ENCODE results near the gene CFAP73. TPM values are rescaled to one million over a fixed set of nuclear protein-coding genes. Genes with fewer than 3 reads are reported as not detected.
"Not testable (repeated sequence)": the region's sequence is repeated elsewhere in the genome, so short reads cannot be mapped to it uniquely, and the experiment has no call there.

CFAP73 gene
- total RNA-seq, 2 experiments from 2014 or later: 1.7 to 1.9 TPM

GRCh38 chr12:113137861-113138783 is 11.4 kb upstream of the CFAP73 start:
- Mint-ChIP-seq H3K36me3 (ENCODE audit: low read depth) (no peaks in the 10 kb centered on the region), H3K27ac (no peak overlapping the region), H3K27me3 (no peaks in the 10 kb centered on the region), H3K9me3 (no peaks in the 10 kb centered on the region), H3K4me3 (no peak overlapping the region), H3K4me1 (ENCODE audit: low read depth) (peaks cover 23% of the 10 kb centered on the region)
- ATAC-seq (no peak), DNase-seq (no peak)
- intact Hi-C loops (cut with micrococcal nuclease): no loop called here
- ChIA-PET POLR2A (interaction anchor here (1.5 kb wide), 1 partner anchor 18 kb away, joined by 3 read pairs; no protein-coding TSS in a partner anchor), CTCF (interaction anchor here (1.7 to 3.3 kb wide), 3 partner anchors 14 to 89 kb away, joined by 5 to 14 read pairs (median 7); no protein-coding TSS in a partner anchor)
- TF ChIP-seq CTCF (IDR thresholded peaks at IDR 0.05): no peak

- Mint-ChIP-seq H3K36me3 (ENCODE audit: low read depth) (no peaks in the 10 kb centered on the region), H3K27me3 (no peaks in the 10 kb centered on the region), H3K4me3 (no peak overlapping the region), H3K4me1 (ENCODE audit: low read depth) (peaks cover 23% of the 10 kb centered on the region), H3K9me3 (no peaks in the 10 kb centered on the region), H3K27ac (no peak overlapping the region)
- ChIA-PET POLR2A (interaction anchor here (1.5 kb wide), 1 partner anchor 17 kb away, joined by 3 read pairs; no protein-coding TSS in a partner anchor), CTCF (interaction anchor here (1.7 to 3.3 kb wide), 3 partner anchors 13 to 90 kb away, joined by 5 to 14 read pairs (median 7); no protein-coding TSS in a partner anchor)
- no peak for TF ChIP-seq CTCF (IDR thresholded peaks at IDR 0.05)
- intact Hi-C loops (cut with micrococcal nuclease): no loop called here
- DNase-seq (no peak), ATAC-seq (no peak)
These were observed 10.7 kb upstream of the CFAP73 start for GRCh38 chr12:113138826-113139225.

DNA sequence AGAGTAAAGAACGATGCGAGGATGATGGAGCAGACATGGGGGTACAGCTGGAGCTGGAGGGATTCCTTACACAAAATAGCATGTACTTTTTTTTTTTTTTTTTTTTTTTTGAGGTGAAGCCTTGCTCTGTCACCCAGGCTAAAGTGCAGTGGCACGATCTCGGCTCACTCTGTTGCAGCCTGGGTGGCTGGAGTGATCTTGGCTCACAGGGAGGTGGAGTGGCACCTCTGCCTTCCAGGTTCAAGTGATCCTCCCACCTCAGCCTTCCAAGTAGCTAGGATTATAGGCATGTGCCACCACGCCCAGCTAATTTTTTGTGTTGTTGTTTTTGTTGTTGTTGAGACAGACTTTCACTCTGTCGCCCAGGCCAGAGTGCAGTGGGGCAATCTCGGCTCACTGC is 8.8 kb upstream of the CFAP73 start:
- no peak for TF ChIP-seq CTCF (IDR thresholded peaks at IDR 0.05)
- Mint-ChIP-seq H3K4me3 (no peak overlapping the region), H3K27me3 (no peaks in the 10 kb centered on the region), H3K36me3 (ENCODE audit: low read depth) (no peaks in the 10 kb centered on the region), H3K27ac (no peak overlapping the region), H3K4me1 (ENCODE audit: low read depth) (peaks cover 20% of the 10 kb centered on the region), H3K9me3 (no peaks in the 10 kb centered on the region)
- DNase-seq (no peak), ATAC-seq (no peak)
- ChIA-PET CTCF (no interaction called here), POLR2A (no interaction called here)
- intact Hi-C loops (cut with micrococcal nuclease): no loop called here

DNA sequence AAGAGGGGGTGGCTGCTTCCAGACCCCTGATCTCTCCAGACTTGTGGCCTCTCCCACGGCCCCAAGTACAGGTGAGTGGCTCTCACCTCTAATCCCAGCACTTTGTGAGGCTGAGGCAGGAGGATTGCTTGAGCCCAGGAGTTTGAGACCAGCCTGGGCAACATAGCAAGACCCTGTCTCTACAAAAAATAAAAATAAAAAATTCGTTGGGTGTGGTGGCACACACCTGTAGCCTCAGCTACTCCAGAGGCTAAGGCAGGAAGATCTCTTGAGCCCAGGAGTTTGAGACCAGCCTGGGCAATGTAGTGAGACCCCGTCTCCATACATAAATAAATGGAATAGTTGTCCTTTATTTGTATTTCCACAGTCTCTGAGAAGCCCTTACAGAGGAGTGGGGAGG is 7.8 kb upstream of the CFAP73 start:
- H3K9me3 Mint-ChIP-seq; ATAC-seq; DNase-seq; H3K4me3 Mint-ChIP-seq; H3K36me3 Mint-ChIP-seq (ENCODE audit: low read depth); H3K27me3 Mint-ChIP-seq; intact Hi-C loops (cut with micrococcal nuclease): not testable (repeated sequence)
- ChIA-PET CTCF (interaction anchor here (1.0 kb wide), 1 partner anchor 11 kb away, joined by 3 read pairs; no protein-coding TSS in a partner anchor), POLR2A (interaction anchor here (1.8 kb wide), 1 partner anchor 12 kb away, joined by 4 read pairs; no protein-coding TSS in a partner anchor)
- peaks cover 10% of the 10 kb centered on the region for H3K4me1 Mint-ChIP-seq (ENCODE audit: low read depth)
- peak overlapping the region; percentile 76 for H3K27ac Mint-ChIP-seq

- POLR2A ChIA-PET: interaction anchor here (1.8 kb wide), 1 partner anchor 11 kb away, joined by 4 read pairs; no protein-coding TSS in a partner anchor
These were observed 7.2 kb upstream of the CFAP73 start for GRCh38 chr12:113142173-113142885.

More at GRCh38 chr12:113142173-113142885, 7.2 kb upstream of the CFAP73 start:
- peaks cover 3% of the 10 kb centered on the region for H3K9me3 Mint-ChIP-seq
- intact Hi-C loops (cut with micrococcal nuclease): no loop called here
- TF ChIP-seq CTCF (IDR thresholded peaks at IDR 0.05): no peak
- no peaks in the 10 kb centered on the region for H3K27me3 Mint-ChIP-seq
- no peaks in the 10 kb centered on the region for H3K36me3 Mint-ChIP-seq (ENCODE audit: low read depth)
- ATAC-seq: peak; percentile 84
- H3K4me1 Mint-ChIP-seq (ENCODE audit: low read depth): peaks cover 8% of the 10 kb centered on the region
- DNase-seq: peak; percentile 68
- H3K27ac Mint-ChIP-seq: peak overlapping the region; percentile 76
- CTCF ChIA-PET: interaction anchor here (1.0 kb wide), 2 partner anchors 10 kb away, joined by 3 to 4 read pairs; no protein-coding TSS in a partner anchor
- no peak overlapping the region for H3K4me3 Mint-ChIP-seq
